ENCODE results near the gene SAMD8.
"Not testable (repeated sequence)": the region's sequence is repeated elsewhere in the genome, so short reads cannot be mapped to it uniquely, and the experiment has no call there.

SAMD8 gene

DNA sequence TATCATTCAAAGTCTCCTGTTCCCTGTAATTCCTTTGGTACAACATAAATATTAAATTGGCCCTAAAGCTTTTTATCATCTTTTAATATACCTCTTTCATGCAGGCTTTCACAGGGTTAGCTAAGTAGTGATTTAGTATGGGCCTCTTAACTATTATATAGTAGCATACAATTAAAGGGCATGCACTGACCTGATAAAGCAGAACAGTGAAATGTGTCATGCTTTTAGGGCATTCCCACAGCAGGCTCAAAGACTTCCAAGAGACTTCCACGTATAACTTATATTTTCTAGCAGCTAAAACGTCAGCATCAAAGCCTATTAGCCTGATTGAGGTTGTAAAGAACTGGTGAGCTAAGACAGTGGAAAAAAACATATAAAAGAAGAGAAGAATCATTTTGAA lies 35.3 kb downstream of the SAMD8 start:
- no peak for DNase-seq

- no peak for DNase-seq
Measured at GRCh38 chr10:75150656-75151055, 39.2 kb downstream of the SAMD8 start.

DNA sequence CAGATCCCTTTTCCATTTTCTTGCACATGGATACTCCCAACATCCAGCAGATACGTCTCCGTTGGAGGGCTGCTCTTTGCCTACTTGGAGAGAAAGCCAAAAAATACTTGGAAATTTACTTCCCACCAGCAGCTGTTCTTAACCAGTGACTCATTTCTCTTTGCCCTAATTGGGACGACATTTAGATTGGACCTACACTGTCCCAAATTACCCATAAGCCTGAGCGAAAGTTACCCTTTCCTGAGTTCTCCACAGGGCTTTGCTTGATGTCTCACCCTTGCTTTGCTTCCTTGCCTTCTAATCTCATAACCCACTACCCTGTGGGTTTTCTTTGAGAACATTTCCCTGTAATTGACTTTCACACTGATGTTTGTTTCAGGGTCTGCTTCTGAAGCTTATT lies 48.1 kb downstream of the SAMD8 start:
- no peak for DNase-seq

GRCh38 chr10:75165684-75166622 lies 54.5 kb downstream of the SAMD8 start:
- peak in 1 of 2 donors; percentile 46 for DNase-seq

GRCh38 chr10:75166623-75166972 lies 55.1 kb downstream of the SAMD8 start:
- peak in 1 of 2 donors; percentile 5 for DNase-seq

DNA sequence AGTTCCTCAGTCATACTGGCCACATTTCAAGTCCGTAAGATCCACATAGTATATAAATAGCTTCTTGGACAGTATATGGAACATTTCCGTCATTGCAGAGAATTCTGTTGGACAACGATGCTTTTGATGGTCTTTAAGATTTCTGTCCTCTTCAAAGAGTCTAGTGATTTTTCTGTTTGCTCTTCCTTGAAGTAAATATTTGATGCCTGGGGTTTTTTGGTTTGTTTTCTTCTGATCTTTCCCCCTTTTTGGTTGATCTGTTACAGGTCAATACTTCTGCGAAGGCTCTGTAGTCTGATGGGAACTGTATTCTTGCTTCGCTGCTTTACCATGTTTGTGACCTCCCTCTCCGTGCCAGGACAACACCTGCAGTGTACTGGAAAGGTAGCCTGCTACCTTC lies 56.8 kb downstream of the SAMD8 start:
- no peak for DNase-seq

DNA sequence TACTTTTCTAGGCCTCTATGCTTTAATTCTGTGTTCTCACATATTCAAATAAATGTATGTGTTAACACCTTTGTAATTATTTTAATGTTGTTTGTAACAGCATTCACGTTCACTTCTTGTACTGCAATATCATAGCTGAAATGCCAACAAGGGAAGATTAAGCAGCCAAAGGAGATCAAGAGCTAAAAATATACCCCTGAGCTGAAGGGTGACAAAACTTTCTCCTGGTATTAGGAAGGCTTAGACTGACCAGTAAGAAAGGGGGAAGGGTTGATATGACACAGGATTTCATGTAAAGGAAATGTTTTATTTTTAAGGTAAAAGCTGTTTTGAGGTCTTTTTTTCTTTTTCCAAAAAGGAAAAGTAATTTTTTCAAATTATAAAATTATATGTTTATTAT lies 58.8 kb downstream of the SAMD8 start:
- DNase-seq: no peak

- DNase-seq: no peak
Measured at GRCh38 chr10:75175046-75175445, 63.6 kb downstream of the SAMD8 start.

DNA sequence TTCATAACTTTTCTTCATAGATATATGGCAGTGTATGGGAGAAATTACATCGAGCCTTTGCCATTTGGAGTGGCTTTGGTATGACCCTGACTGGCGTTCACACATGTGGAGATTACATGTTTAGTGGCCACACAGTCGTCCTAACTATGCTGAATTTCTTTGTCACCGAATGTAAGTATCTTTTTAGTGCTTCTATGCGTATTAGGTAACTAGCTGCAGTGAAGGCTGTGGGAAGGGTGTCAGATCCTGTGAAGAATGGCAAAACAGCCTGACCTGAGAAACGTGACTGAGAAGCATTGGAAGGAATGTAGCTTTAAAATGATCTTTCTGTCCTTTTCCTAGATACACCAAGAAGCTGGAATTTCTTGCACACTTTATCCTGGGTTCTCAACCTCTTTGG lies 64.6 kb downstream of the SAMD8 start:
- DNase-seq: no peak

DNA sequence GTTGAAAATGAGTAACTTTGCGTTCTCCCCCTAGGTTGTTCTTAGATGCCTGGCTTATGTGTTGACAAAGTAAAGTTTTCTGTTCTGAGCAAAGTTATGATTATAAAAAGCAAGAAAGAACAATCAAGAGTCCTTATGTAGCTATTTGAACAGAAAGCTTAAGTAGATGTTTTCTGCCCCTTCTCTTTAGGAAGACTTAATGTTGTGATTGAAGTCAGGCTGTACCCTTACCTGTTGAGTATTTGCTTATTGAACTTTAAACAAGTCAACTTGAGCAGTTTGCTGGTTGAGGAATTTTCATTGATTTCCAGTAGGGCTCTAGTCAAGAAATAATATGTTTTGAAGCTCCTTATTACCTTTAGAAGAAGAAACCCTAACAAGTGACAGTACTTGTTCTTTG lies 65.3 kb downstream of the SAMD8 start:
- no peak for DNase-seq

DNA sequence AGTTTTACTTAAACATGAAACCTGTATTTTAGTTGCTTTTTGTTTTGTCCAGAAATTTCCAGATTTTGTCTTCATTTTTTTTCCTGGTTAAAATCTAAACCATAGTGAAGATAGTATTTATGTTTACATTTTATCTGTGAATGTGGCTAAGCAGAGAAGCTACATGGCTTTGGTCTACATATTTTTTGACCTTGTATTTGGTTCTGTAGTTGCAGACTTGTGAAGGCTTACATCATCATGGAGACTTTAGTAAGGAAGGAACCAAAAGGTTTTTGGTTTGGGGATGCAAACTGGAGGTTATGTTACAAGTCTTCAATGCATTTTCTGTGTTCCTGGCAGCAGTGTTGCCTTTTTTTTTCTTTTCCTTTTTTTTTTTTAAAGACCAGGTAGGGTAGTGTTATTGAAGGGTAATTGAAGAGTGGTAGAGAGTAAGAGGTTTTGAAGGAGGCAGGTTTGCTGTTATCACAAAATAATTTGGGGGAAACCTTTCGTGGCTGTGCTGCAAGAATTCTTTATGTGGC lies 68.3 kb downstream of the SAMD8 start:
- DNase-seq: no peak

DNA sequence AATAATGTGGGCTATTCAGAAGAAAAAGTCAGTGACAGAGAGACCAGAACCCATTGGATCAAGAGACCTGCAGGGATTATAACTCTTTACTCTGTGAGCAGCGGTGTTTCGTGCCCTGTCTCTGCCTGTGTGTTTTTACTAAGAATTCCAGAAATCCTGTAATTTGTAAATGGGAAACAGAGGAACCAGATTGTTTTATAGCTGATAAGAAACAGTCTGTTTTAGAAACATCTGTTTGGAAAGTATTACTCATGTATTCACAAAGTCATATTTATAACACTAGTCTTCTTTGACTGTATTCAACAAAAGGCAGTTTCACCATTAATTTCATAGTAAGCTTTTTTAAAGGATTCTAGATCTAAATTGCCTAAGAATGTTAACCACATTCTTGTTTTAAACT lies 69.1 kb downstream of the SAMD8 start:
- no peak for DNase-seq

DNA sequence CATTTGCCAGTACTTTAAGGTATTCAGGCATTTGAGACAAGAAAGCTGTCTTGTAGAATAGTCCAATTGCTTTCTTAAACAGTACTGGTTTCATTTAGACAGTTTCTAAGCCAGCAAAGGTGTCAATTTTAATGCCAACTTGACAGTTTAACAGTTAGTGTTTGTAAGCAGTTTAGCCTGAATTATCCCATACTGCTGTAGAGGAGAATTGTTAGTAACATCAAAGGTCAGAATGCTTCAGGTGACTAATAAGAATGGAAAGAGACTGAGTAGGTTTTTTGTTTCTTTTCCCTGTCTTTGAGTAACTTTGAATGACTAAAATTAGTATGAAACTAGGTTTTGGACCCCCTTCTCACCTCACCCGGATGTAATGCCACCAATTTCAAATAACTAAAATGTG lies 69.6 kb downstream of the SAMD8 start:
- DNase-seq: no peak

GRCh38 chr10:75186310-75186709 lies 74.9 kb downstream of the SAMD8 start:
- DNase-seq: no peak

GRCh38 chr10:75187961-75188426 lies 76.5 kb downstream of the SAMD8 start:
- peak; percentile 77 to 83 for DNase-seq

DNA sequence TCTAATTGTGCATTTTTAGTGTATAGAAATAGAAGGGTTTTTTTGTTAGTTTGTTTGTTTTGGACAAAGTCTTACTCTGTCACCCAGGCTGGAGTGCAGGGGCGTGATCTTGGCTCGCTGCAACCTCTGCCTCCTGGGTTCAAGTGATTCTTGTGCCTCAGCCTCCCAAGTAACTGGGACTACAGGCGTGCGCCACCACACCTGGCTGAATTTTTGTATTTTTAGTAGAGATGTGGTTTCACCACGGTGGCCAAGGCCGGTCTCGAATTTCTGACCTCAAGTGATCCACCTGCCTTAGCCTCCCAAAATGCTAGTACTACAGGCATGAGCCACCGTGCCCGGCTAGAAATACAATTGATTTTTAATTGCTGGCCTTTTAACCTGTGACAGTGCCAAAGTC lies 77.1 kb downstream of the SAMD8 start:
- not testable (repeated sequence) for DNase-seq

- no peak for DNase-seq
Measured at GRCh38 chr10:75189266-75190096, 78.0 kb downstream of the SAMD8 start.

GRCh38 chr10:75191821-75192568 lies 80.5 kb downstream of the SAMD8 start:
- DNase-seq: peak in 1 of 2 donors; percentile 43

DNA sequence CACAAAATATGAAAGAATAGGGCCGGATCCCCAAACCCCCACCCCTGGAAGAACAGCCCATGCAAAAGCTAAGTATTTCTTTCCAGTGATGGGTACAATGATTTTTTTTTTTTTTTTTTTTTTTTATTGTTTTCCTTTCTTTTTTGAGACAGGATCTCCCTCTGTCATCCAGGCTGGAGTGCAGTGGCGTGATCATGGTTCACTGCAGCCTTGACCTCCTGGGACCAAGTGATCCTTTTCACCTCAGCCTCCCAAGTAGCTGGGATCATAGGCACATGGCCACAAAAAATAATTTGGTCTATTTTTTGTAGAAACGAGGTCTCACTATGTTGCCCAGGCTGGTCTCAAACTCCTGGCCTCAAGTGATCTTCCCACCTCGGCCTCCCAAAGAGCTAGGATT lies 83.2 kb downstream of the SAMD8 start:
- DNase-seq: not testable (repeated sequence)

GRCh38 chr10:75195035-75195763 lies 83.7 kb downstream of the SAMD8 start:
- no peak for DNase-seq

- no peak for DNase-seq
Measured at GRCh38 chr10:75197066-75197465, 85.6 kb downstream of the SAMD8 start.

- no peak for DNase-seq
Measured at GRCh38 chr10:75197906-75198305, 86.5 kb downstream of the SAMD8 start.
